Measurements from ENCODE around the gene LSM14A.
"Not testable (repeated sequence)": the region's sequence is repeated elsewhere in the genome, so short reads cannot be mapped to it uniquely, and the experiment has no call there.

The LSM14A gene

DNA sequence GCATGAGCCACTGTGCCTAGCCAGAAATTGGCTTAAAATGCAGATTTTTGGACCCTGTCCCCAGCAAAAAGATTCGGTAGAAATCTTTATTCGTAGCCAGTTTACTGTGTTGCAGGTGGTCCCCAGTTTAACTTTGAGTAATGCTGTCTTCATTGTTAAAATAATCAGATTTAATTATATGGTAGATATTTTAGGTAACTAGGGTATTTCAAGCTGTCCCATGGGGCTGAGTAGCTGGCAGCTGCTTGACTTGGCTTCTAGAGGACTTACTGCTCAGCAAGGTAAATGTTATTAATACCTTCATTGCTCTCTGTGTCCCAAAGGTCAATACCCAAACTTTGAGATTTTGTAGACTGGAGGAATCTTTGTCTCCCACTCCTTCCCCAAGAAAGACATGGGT lies 21.1 kb downstream of the LSM14A start:
- no peak for DNase-seq

DNA sequence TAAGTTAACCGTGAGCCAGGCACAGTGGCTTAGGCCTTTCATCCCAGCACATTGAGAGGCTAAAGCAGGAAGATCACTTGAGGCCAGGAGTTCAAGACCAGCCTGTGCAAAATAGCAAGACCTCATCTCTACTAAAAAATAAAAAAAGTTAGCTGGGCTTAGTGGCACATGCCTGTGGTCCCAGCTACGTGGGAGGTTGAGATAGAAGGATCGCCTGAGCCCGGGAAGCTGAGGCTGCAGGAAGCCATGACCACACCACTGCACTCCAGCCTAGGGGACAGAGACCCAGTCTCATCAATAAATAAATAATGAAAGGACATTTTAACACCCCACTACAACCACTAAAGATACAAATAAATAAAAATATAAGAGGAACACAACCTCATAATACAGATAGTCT lies 21.6 kb downstream of the LSM14A start:
- DNase-seq: no peak

DNA sequence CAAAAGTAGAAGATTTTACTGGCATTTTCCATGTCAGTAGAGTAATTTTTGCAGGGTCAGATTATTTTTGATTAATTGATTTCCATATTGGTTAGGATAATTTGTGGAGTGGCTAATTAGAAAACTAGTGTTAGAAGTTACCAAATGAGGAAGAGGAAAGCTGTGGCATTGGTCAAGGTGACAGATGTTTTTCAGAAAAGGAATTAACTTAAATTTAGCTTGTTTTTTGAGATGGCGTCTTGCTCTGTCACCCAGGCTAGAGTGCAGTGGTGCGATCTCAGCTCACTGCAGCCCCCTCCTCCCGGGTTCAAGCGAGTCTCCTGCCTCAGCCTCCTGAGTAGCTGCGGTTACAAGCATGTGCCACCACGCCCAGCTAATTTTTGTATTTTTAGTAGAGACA lies 28.8 kb downstream of the LSM14A start:
- no peak for DNase-seq

- DNase-seq: not testable (repeated sequence)
Observed at GRCh38 chr19:34205324-34205723, 33.0 kb downstream of the LSM14A start.

DNA sequence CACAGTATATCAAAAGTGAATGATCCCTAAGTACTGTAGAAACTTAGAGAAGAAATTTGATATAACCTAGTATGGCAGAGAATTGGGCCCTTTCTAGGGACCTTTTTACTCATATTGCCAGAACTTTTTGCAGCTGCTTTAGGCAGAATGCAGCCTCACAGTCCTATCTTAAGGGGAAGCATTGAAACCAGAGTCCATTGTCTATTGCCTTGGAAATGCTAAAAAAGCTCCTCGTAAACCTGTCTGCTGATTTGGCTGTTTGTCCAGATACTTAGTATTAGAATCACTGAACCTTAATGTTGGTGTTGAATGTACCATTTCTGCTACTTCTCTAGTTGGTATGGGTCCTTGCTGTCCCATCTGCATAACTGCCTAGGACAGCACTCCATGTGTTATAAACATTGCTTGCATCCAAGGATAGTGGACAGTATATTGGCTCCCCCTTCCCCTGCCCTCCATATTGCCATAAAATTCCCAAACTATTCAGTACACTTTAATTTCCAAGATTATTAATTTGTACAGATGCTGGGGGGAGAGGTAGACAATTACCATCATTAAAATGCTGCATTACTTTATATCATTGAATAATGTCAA lies 36.1 kb downstream of the LSM14A start:
- DNase-seq: no peak

GRCh38 chr19:34209726-34210125 lies 37.4 kb downstream of the LSM14A start:
- no peak for DNase-seq

- no peak for DNase-seq
Observed at GRCh38 chr19:34213283-34213682, 41.0 kb downstream of the LSM14A start.

- no peak for DNase-seq
Observed at GRCh38 chr19:34214040-34214439, 41.7 kb downstream of the LSM14A start.

DNA sequence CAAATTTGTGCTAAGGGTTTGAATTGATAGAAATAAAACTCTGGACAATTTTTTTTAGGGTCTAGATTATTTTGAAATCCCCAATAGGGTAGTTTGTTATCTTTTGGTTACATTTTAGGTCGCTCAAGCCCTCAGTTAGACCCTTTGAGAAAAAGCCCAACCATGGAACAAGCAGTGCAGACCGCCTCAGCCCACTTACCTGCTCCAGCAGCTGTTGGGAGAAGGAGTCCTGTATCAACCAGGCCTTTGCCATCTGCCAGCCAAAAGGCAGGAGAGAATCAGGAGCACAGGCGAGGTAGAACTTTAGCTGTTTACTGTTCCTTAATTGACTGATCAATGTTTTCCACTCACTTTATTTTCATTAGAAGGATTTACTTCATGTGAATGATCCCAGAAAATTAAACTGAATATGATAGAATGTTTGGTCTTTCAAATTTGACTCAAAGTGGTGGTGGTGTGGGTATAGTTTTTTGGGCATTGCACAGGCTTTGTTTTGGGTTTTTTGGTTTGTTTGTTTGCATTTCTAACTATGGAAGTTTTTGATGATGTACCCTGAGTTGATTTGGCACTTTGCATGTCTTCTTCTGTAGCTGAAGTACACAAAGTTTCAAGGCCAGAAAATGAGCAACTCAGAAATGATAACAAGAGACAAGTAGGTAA lies 42.8 kb downstream of the LSM14A start:
- DNase-seq: no peak

DNA sequence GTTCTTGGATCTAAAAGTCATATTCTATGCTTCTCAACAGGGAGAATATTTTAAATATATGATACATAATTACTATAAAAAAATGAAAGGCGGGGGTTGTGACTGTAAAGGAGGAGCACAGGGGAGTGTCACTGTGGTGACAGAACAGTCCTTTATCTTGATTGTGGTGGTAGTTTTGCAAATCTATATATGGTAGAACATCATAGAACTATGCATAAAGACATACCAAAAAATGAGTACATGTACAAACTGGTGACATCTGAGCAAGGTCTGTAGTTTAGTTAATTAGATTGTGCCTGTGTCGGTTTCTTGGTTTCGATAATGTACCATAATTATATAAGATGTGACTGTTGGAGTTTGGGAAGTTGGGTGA lies 43.3 kb downstream of the LSM14A start:
- no peak for DNase-seq

GRCh38 chr19:34216745-34217219 lies 44.5 kb downstream of the LSM14A start:
- not testable (repeated sequence) for DNase-seq

DNA sequence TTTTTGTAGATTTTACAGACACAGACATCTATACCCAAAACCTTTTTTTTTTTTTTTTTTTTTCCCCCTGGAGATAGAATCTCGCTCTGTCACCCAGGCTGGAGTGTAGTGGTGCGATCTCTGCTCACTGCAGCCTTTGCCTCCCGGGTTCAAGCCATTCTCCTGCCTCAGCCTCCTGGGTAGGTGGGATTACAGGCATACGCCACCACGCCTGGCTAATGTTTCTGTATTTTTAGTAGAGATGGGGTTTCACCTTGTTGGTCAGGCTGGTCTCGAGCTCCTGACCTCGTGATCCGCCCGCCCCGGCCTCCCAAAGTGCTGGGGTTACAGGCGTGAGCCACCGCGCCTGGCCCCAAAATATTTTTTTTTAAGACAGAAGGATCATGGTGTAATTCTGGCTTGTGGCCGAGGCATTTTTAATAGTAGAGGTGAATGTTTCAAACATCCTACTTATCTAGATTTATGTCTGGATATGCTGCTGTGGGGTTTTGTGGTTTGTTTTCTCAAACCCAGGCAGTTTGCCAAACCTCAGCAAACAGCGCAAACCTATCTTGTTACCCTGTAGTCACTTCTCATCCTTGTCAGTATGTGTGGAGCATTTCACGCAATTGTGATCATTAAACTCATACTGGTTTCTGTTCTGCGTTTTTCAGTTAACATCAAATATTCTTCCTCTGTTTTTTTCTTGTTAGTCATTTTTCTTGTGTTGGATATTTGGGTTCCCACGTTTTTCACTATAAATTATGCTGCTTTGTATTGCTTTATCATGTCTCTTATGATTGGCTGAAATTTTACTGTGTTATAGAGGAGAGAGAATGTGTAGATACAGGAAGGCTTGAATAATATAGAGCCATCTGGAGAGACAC lies 45.9 kb downstream of the LSM14A start:
- DNase-seq: no peak

- no peak for DNase-seq
Observed at GRCh38 chr19:34218818-34219164, 46.5 kb downstream of the LSM14A start.

DNA sequence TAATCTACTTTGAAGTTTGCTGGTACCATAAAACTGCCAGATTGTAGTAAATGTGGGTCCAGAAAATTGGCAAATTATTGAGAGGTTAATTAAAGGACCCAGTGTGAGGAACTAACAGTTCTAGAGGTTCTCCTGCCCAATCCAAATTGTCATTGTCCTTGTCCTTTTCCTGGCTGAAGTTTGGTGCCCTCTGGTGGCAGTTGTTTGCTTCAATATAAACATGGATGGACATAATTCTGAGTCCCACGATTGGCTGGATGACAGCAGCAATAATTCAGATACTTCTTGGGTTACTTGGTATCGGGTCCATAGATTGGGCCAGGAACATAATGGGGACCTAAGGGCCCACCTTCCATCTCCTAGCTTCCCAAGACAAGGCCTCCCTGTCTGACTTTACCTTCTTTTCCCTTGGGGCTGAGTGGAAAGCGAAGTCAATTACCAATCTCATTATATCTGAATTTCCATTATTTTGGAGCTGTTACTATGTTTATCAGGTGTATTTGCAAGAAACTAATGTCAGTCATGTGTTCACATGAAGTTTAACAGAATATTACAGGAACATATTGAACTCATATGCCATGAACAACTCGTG lies 48.3 kb downstream of the LSM14A start:
- peak; percentile 47 for DNase-seq

DNA sequence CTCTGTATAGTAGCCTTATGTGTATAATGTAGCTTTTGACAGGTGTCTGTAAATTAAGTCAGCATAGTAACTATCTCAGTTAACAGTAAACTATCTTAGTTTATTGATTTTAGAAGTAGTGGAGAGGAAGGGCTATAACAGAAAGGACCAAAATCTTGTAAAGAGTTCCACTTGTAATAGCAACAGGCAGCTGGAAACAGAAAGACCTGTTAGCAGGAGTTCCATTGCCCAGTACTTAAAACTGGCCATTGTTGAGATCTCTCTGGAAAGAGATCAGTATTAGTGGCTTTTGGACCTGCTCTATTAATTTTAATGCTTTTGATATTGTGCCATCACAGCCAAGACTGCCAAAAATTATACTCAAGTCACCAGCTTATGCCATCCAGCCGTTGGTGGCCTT lies 50.1 kb downstream of the LSM14A start:
- no peak for DNase-seq

DNA sequence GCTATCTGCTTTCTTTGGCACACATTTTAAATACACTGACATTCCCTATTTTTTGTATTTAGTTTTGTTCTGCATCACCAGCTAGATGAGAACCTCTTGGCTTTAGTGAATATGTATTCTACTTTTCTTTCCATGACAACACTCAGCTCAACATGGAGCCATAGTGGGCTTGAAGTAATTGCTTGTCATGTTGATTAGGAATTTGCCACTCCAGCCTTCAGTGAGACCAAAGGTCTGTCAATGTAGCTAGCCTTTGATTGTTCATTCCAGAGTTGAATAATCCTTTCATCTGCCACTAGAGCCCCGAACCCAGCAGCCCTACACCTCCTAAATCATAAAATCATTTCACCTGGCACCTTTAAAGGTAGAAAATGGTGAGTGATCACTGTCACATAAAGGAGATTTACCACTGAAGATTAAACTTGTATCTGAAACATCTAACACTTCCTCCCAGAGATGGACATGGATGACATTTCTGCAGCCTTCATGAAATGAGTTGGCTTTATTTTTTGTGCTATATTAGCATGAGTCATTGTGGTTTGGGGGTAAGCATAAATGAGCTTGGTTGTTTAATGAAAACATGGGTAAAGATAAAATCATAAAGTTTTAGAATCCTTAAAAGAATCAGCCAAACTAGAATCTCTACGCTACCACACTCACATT lies 52.8 kb downstream of the LSM14A start:
- DNase-seq: no peak

- no peak for DNase-seq
Observed at GRCh38 chr19:34225659-34226015, 53.3 kb downstream of the LSM14A start.

- DNase-seq: no peak
Observed at GRCh38 chr19:34226036-34226435, 53.7 kb downstream of the LSM14A start.

- DNase-seq: no peak
Observed at GRCh38 chr19:34228347-34228746, 56.0 kb downstream of the LSM14A start.

GRCh38 chr19:34228762-34229161 lies 56.5 kb downstream of the LSM14A start:
- DNase-seq: no peak

DNA sequence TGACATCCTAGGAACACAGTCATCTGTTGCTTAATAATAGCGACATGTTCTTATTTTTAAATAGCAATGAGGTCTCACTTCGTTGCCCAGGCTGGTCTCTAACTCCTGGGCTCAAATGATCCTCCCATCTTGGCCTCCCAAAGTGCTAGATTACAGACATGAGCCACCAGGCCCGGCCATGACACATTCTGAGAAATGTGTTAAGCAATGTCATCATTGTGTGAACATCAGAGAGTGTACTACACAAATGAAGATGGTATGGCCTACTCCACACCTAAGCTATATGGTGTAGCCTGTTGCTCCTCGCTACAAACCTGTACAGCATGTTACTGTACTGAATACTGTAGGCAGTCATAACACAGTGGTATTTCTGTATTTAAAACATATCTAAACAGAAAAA lies 57.4 kb downstream of the LSM14A start:
- no peak for DNase-seq

DNA sequence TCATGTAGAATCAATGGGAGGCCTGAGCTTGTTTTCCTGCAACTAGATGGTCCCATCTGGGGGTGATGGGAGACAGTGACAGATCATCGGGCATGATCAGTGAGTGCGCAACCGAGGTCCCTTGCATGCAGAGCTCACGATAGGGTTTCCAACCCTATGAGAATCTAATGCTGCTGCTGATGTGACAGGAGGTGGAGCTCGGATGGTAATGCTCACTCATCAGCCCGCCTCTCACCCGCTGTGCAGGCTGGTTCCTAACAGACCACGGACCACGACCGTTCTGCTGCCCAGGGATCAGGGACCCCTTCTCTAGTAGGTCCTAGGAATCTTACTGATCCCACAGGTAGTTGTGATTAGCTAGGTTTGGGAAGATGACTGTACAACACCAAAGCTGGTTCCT lies 58.5 kb downstream of the LSM14A start:
- no peak for DNase-seq

- DNase-seq: no peak
Observed at GRCh38 chr19:34231439-34231838, 59.1 kb downstream of the LSM14A start.

Data from right forelimb (tissue), 1 donor.